HepG2 (cell line): ENCODE results near the gene GRIN3B. TPM values are rescaled to one million over a fixed set of nuclear protein-coding genes. Genes with fewer than 3 reads are reported as not detected.

ENCODE experiments used
- EEA1 ChIP-seq: sonication (generic); formaldehyde crosslinking; IDR thresholded peaks from 2 replicates; pipeline ENCODE4 v1.5.1; 2020; ENCODE audit warnings: mild to moderate bottlenecking, missing genetic modification reagents, borderline replicate concordance
- HNRNPK ChIP-seq: fragments of 200-400 bp; formaldehyde crosslinking; IDR thresholded peaks from 2 replicates; pipeline ENCODE4 v1.6.1; 2018; ENCODE audit warnings: low read length, low read depth, moderate library complexity, mild to moderate bottlenecking; ENCODE audit not compliant: poor library complexity, severe bottlenecking
- KAT8 ChIP-seq: IDR thresholded peaks from 2 replicates; pipeline ENCODE4 v1.6.1; 2016; ENCODE audit warnings: missing genetic modification reagents, missing compliant biosample characterization
- KDM6A ChIP-seq: IDR thresholded peaks from 2 replicates; pipeline ENCODE4 v1.6.1; 2016; ENCODE audit warnings: low read depth
- KLF13 ChIP-seq: sonication (generic); formaldehyde crosslinking; IDR thresholded peaks from 2 replicates; pipeline ENCODE4 v1.4.0; 2020; ENCODE audit warnings: mild to moderate bottlenecking, missing genetic modification reagents
- KLF9 ChIP-seq: IDR thresholded peaks from 2 replicates; pipeline ENCODE4 v1.6.1; 2016; ENCODE audit warnings: low read depth
- LCORL ChIP-seq, 2 experiments: fragments of 450-650 bp in 1 of 2; sonication (generic) in 1 of 2; formaldehyde crosslinking in 1 of 2; IDR thresholded peaks; 2 replicates each; pipeline versions ENCODE4 v1.5.0 to v1.6.1; 2017 to 2020; ENCODE audit warnings: antibody characterized with exemption in 1 of 2, missing genetic modification reagents in 1 of 2
- MEIS2 ChIP-seq: sonication (generic); formaldehyde crosslinking; IDR thresholded peaks from 2 replicates; pipeline ENCODE4 v1.9.0; 2021; ENCODE audit warnings: mild to moderate bottlenecking, missing genetic modification reagents
- NCOA5 ChIP-seq: sonication (generic); formaldehyde crosslinking; IDR thresholded peaks from 2 replicates; pipeline ENCODE4 v1.4.0; 2020; ENCODE audit warnings: missing genetic modification reagents
- SKI ChIP-seq: fragments of 450-650 bp; IDR thresholded peaks from one replicate; pipeline ENCODE4 v1.6.1; 2018; ENCODE audit warnings: mild to moderate bottlenecking; ENCODE audit not compliant: partially characterized antibody
- TARDBP ChIP-seq: sonication (generic); formaldehyde crosslinking; IDR thresholded peaks from 2 replicates; pipeline ENCODE4 v1.8.0; 2022; ENCODE audit warnings: mild to moderate bottlenecking, missing genetic modification reagents
- ZNF138 ChIP-seq: sonication (generic); formaldehyde crosslinking; IDR thresholded peaks from 2 replicates; pipeline ENCODE4 v1.5.0; 2020; ENCODE audit warnings: mild to moderate bottlenecking, low read depth, missing genetic modification reagents
- ZNF274 ChIP-seq: sonication (generic); formaldehyde crosslinking; IDR thresholded peaks from 2 replicates; pipeline ENCODE4 v1.5.1; 2020; ENCODE audit warnings: mild to moderate bottlenecking, missing genetic modification reagents
- ZNF44 ChIP-seq: sonication (generic); formaldehyde crosslinking; IDR thresholded peaks from 2 replicates; pipeline ENCODE4 v1.5.1; 2020; ENCODE audit warnings: mild to moderate bottlenecking, missing genetic modification reagents
- ZNF546 ChIP-seq: sonication (generic); formaldehyde crosslinking; conservative IDR thresholded peaks from 2 replicates; pipeline ENCODE4 v1.8.1; 2023; ENCODE audit warnings: mild to moderate bottlenecking, missing genetic modification reagents
- ZNF672 ChIP-seq: sonication (generic); formaldehyde crosslinking; IDR thresholded peaks from 2 replicates; pipeline ENCODE4 v1.8.1; 2022; ENCODE audit warnings: missing genetic modification reagents
- ZNF782 ChIP-seq: sonication (generic); formaldehyde crosslinking; IDR thresholded peaks from 2 replicates; pipeline ENCODE4 v1.4.0; 2020; ENCODE audit warnings: missing genetic modification reagents, mild to moderate bottlenecking, borderline replicate concordance
- polyA plus RNA-seq, 8 experiments: library from polyadenylated mRNA; depleted of rRNA in 3 of 8; stranded (reverse) in 7 of 8; unstranded in 1 of 8; fragments of >200 nt; fragmentation: Illumina TruSeq in 4 of 8; extraction: Trizol in 4 of 8; gene quantifications; 2 replicates each; pipeline versions ENCODE4 v1.2.1 to v1.2.3, GENCODE V29; 2011 to 2016; ENCODE audit warnings: low read depth in 4 of 8, missing spikeins in 1 of 8, mixed read lengths in 1 of 8; ENCODE audit not compliant: insufficient read depth in 1 of 8
- total RNA-seq, 5 experiments: library from RNA; depleted of rRNA; stranded (reverse); fragments of >200 nt; fragmentation: Illumina TruSeq; extraction: Trizol; gene quantifications; 2 replicates each; pipeline ENCODE4 v1.2.3, GENCODE V29; 2016; ENCODE audit warnings: low read depth in 1 of 5
- TF ChIP-seq, protein P1 (sequence below): IDR thresholded peaks from 2 replicates; pipeline ENCODE4 v1.6.1; 2016; ENCODE audit warnings: missing biosample characterization, missing genetic modification reagents, low read depth
- TF ChIP-seq, protein P2 (sequence below): sonication (generic); formaldehyde crosslinking; IDR thresholded peaks from 2 replicates; pipeline ENCODE4 v1.5.0; 2020; ENCODE audit warnings: missing genetic modification reagents
- TF ChIP-seq, protein P3 (sequence below): sonication (generic); formaldehyde crosslinking; IDR thresholded peaks from 2 replicates; pipeline ENCODE4 v1.9.0; 2021; ENCODE audit warnings: missing genetic modification reagents, mild to moderate bottlenecking, borderline replicate concordance
- TF ChIP-seq, protein P4 (sequence below): sonication (generic); formaldehyde crosslinking; IDR thresholded peaks from 2 replicates; pipeline ENCODE4 v1.4.0; 2020; ENCODE audit warnings: missing genetic modification reagents, borderline replicate concordance
- TF ChIP-seq, protein P5 (sequence below): sonication (generic); formaldehyde crosslinking; IDR thresholded peaks from 2 replicates; pipeline ENCODE4 v1.4.0; 2020; ENCODE audit warnings: low read depth, mild to moderate bottlenecking, missing genetic modification reagents

GRIN3B gene
- total and polyA plus RNA-seq, 2 of the 13 experiments (the other 11 are each of a cell fraction or from before 2014, with no cell fraction given) = 0.07 to 0.20 TPM

DNA sequence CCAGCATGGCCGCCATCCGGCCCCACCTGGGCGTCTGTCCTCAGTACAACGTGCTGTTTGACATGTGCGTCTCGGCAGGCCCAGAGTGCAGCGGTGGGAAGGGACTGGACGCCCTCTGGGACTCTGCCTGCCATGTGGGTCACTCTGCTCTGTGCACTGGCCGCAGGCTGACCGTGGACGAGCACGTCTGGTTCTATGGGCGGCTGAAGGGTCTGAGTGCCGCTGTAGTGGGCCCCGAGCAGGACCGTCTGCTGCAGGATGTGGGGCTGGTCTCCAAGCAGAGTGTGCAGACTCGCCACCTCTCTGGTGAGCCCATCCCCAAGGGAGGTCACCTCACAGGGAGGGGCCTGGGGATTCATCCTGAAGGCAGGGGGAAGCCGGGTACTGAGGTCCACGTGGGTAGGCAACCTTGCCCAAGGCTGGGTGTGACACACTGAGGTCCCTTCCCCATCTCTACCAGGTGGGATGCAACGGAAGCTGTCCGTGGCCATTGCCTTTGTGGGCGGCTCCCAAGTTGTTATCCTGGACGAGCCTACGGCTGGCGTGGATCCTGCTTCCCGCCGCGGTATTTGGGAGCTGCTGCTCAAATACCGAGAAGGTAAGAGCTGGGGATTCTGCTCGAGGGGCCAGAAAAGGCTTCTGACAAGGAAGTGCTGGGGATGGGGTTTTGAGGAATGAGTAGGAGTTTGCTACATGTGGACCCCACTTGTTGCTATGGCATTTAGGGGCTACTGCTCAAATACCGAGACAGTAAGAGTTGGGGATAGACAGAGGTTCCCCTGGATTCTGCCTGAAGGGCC lies 51.0 kb downstream of the GRIN3B start (continued):
- TF ChIP-seq, protein P1, sequence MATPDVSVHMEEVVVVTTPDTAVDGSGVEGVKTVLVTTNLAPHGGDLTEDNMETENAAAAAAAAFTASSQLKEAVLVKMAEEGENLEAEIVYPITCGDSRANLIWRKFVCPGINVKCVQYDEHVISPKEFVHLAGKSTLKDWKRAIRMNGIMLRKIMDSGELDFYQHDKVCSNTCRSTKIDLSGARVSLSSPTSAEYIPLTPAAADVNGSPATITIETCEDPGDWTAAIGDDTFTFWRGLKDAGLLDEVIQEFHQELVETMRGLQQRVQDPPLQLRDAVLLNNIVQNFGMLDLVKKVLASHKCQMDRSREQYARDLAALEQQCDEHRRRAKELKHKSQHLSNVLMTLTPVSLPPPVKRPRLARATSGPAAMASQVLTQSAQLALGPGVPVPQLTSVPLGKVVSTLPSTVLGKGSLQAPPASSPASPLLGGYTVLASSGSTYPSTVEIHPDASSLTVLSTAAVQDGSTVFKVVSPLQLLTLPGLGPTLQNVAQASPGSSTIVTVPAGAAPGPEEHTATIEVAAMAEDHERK (CRISPR knock-in tag) = no peak; the same call in 1 of the 2 replicates
- TF ChIP-seq, protein P2, sequence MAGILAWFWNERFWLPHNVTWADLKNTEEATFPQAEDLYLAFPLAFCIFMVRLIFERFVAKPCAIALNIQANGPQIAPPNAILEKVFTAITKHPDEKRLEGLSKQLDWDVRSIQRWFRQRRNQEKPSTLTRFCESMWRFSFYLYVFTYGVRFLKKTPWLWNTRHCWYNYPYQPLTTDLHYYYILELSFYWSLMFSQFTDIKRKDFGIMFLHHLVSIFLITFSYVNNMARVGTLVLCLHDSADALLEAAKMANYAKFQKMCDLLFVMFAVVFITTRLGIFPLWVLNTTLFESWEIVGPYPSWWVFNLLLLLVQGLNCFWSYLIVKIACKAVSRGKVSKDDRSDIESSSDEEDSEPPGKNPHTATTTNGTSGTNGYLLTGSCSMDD (CRISPR knock-in tag) = peak; percentile 93; the same call in 1 of the 2 replicates
- TF ChIP-seq KAT8 = no peak
- no peak for TF ChIP-seq NCOA5 (CRISPR knock-in tag)
- peak; percentile 57 for TF ChIP-seq ZNF274 (CRISPR knock-in tag)
- TF ChIP-seq KLF9 (CRISPR knock-in tag) = no peak
- no peak for TF ChIP-seq KLF13
- TF ChIP-seq SKI = no peak
- TF ChIP-seq LCORL (IDR thresholded peaks at IDR 0.05) = no peak
- peak; percentile 77; the same call in 1 of the 2 replicates for TF ChIP-seq LCORL (CRISPR knock-in tag; IDR thresholded peaks at IDR 0.05)
- 0 out of 2 replicates have a peak, but pooled peaks have one; percentile 45 for TF ChIP-seq ZNF138
- no peak for TF ChIP-seq ZNF546 (CRISPR knock-in tag)
- TF ChIP-seq, protein P3, sequence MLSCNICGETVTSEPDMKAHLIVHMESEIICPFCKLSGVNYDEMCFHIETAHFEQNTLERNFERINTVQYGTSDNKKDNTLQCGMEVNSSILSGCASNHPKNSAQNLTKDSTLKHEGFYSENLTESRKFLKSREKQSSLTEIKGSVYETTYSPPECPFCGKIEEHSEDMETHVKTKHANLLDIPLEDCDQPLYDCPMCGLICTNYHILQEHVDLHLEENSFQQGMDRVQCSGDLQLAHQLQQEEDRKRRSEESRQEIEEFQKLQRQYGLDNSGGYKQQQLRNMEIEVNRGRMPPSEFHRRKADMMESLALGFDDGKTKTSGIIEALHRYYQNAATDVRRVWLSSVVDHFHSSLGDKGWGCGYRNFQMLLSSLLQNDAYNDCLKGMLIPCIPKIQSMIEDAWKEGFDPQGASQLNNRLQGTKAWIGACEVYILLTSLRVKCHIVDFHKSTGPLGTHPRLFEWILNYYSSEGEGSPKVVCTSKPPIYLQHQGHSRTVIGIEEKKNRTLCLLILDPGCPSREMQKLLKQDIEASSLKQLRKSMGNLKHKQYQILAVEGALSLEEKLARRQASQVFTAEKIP (CRISPR knock-in tag) = no peak
- TF ChIP-seq EEA1 (CRISPR knock-in tag) = no peak
- TF ChIP-seq MEIS2 (CRISPR knock-in tag) = peak; percentile 59; the same call in 1 of the 2 replicates
- TF ChIP-seq, protein P4, sequence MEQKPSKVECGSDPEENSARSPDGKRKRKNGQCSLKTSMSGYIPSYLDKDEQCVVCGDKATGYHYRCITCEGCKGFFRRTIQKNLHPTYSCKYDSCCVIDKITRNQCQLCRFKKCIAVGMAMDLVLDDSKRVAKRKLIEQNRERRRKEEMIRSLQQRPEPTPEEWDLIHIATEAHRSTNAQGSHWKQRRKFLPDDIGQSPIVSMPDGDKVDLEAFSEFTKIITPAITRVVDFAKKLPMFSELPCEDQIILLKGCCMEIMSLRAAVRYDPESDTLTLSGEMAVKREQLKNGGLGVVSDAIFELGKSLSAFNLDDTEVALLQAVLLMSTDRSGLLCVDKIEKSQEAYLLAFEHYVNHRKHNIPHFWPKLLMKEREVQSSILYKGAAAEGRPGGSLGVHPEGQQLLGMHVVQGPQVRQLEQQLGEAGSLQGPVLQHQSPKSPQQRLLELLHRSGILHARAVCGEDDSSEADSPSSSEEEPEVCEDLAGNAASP (CRISPR knock-in tag) = peak; percentile 34; the same call in 1 of the 2 replicates
- TF ChIP-seq, protein P5, sequence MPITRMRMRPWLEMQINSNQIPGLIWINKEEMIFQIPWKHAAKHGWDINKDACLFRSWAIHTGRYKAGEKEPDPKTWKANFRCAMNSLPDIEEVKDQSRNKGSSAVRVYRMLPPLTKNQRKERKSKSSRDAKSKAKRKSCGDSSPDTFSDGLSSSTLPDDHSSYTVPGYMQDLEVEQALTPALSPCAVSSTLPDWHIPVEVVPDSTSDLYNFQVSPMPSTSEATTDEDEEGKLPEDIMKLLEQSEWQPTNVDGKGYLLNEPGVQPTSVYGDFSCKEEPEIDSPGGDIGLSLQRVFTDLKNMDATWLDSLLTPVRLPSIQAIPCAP (CRISPR knock-in tag) = peak; percentile 86
- no peak for TF ChIP-seq ZNF672 (CRISPR knock-in tag)
- no peak for TF ChIP-seq HNRNPK
- TF ChIP-seq ZNF782 = no peak
- peak; percentile 81; the same call in 1 of the 2 replicates for TF ChIP-seq TARDBP
- TF ChIP-seq ZNF44 (CRISPR knock-in tag) = no peak
- no peak for TF ChIP-seq KDM6A (CRISPR knock-in tag)
